Cardiac fibroblast (primary cell): Measurements from ENCODE around the gene GALNT17.

Experiments
- DNase-seq, 2 donors: peaks; one replicate each; pipeline versions ENCODE4 v3.0.0 to v3.0.0-alpha.2; 2010; ENCODE audit warnings: low read depth in 2 of 2
- H3K4me3 ChIP-seq, 2 donors: replicated peaks in 1 of 2; 1 replicate in 1 of 2; 2 replicates in 1 of 2; pipeline ENCODE4 v1.5.1; 2011; ENCODE audit warnings: low read depth in 2 of 2, low read length in 2 of 2, mild to moderate bottlenecking in 2 of 2, moderate library complexity in 1 of 2
- CTCF ChIP-seq: IDR thresholded peaks from one replicate; pipeline ENCODE4 v1.5.1; 2011; ENCODE audit warnings: low read depth, mild to moderate bottlenecking, low read length, inconsistent platforms

GALNT17 gene

DNA sequence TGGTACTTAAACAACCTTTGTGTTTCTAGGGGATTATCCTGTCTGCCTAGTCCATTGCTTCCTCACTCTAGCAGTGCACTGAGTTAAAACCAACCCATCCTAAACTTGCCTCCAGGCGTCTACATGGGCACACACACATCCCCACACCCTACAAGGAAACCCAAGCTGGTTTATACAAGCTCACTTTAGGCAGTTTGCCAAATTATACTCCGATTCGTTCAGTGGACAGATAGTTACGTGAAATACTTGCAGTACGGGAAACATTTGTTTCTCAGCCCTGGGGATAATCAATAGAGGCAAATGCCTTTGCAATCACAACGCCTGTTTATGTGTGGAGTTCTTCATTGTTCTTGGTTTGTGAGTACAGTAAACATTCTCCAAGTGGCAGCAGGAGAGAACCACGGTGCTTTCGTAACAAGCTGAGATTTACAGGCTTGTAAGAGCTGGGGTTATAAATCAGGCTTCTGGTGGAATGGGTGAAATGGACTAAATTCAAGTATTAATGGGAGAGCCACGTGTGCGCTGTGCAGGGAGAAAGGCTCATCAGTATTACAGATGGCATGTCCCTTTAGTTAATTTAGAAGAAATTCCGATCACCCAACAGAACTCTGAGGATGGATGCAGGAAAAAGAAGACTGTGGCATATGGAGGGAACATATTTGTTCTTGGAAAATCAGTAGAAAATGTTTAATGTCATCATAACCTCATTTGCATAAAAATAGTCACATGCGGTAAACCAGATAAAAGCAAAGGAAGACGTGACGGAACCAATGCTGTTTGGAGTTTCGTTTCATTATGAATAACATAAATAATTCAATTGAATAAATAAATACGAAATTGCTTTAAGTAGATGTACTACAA lies 217.1 kb downstream of the GALNT17 start:
- TF ChIP-seq CTCF = no peak
- H3K4me3 ChIP-seq = no peak overlapping the region
- DNase-seq = no peak

GRCh38 chr7:71349682-71350481 lies 217.9 kb downstream of the GALNT17 start:
- DNase-seq = no peak
- H3K4me3 ChIP-seq = no peak overlapping the region
- no peak for TF ChIP-seq CTCF

GRCh38 chr7:71350680-71351079 lies 218.7 kb downstream of the GALNT17 start:
- no peak for TF ChIP-seq CTCF
- no peak for DNase-seq

DNA sequence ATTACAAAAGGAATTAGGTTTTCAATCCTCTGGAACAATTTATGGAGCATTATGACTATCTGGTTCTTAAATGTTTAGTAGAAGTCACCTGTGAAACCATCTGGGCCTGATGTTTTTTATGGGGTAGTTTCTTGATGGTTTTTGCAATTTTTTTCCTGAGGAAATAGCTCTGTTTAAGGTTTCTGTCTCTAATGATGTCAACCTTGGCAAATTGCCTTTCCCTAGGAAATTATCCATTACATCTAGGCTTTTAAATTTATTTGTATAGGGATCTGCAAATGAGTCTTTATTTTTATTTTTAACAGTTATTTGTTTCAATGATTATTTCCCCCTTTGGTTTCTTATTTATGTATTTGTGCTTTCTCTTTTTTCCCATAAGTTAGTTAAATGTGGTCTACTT lies 222.8 kb downstream of the GALNT17 start:
- TF ChIP-seq CTCF = no peak
- DNase-seq = no peak
- no peak overlapping the region for H3K4me3 ChIP-seq

More at GRCh38 chr7:71350680-71351079, 218.7 kb downstream of the GALNT17 start:
- no peak overlapping the region for H3K4me3 ChIP-seq

- no peak for TF ChIP-seq CTCF
Observed at GRCh38 chr7:71361451-71362032, 229.6 kb downstream of the GALNT17 start.

GRCh38 chr7:71362240-71362639 lies 230.3 kb downstream of the GALNT17 start:
- H3K4me3 ChIP-seq = no peak overlapping the region
- no peak for DNase-seq
- no peak for TF ChIP-seq CTCF

More at GRCh38 chr7:71361451-71362032, 229.6 kb downstream of the GALNT17 start:
- no peak overlapping the region for H3K4me3 ChIP-seq
- no peak for DNase-seq
